Stimulated activated CD4-positive, alpha-beta T cell treated with anti-CD3 and anti-CD28 coated beads, Interleukin-1b, Interleukin-23, amount 100 ng/mL, for 4 hours (primary cell): ENCODE results near the gene RNF17.
"Not testable (repeated sequence)": the region's sequence is repeated elsewhere in the genome, so short reads cannot be mapped to it uniquely, and the experiment has no call there.

Source experiments
- DNase-seq, 2 donors: peaks; one replicate each; pipeline ENCODE4 v3.0.0-alpha.2; 2020; ENCODE audit warnings: low read depth in 2 of 2

RNF17 gene

DNA sequence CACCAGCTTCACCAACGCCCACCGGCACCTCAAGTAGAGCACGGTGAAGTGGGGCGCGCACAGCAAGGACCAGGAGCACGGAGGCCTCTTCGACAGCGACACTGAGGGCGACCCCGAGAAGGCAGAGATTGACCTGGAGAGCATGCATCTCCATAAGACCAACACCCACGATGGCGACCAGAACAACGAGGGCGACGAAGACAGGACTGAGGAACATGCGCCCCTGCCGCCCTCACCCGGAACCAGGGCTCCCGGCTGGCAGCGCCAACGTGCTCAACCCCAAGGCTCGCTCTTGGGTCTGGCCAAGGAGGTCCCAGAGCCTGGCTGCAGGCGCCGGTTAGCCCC lies 18.5 kb upstream of the RNF17 start:
- no peak for DNase-seq

DNA sequence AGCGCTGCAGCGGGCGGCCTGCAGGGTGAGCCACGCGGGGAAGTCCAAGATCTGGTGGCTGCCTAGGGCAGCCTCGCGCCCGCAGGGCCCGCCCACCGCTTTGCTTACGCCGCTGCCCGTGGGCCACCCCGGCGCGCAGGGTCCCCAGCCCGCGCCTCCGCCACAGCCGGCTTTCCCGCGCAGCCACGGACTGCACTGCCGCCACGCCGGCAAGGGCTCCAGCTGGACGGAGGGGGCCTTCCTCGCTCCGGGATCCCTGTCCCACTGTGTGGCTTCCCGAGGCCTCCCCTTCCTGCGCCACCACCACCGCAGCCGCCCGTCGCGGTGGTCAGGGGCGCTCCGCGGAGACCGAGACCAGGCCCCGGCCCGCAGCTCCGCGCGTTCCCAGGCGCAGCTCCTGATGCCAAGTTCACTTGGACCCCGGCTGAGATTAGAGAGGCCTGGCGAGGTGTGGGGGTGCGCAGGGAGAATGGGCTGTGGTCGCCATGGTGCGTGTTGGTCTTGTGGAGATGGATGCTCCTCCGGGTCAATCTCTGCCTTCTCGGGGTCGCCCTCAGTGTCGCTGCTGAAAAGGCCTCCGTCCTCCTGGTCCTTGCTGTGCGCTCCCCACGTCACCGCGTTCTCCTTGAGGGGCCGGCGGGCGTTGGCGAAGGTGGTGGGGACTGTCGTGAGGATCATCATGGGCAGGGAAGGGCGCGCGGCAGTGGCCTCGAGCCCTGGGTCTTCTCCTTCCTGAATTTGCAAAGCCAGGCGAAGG lies 17.9 kb upstream of the RNF17 start:
- DNase-seq, result no peak

DNA sequence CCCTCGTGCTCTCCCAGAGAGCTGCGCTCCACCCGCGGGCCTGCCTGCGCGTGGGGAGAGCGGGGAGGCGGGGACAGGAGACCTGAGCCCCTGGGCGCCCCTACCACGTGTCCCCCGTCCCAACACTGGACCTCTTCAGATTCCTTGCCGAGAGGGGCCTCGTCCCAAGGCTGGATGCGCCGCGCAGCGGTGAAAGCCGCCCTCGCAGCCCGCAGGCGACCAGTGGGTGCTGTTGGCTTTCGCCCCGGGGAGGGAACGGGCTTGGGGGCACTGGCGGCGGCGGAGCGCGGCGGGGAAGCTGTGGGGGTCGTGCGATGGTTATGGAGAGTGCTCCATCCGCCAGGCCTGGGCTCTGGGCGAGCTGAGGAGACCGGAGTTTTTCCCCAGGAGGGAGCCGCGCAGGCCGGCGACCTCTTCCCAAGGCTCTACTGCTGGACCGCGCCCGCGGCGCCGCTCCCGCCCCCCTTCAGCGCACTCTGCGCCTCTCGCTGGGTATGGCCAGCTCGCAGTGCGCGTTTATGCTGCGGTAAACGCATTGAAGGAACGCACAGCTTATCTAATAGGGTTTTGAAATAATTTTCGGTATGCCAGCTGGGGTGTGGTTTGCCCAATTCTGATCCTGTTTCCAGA lies 17.2 kb upstream of the RNF17 start:
- no peak for DNase-seq

DNA sequence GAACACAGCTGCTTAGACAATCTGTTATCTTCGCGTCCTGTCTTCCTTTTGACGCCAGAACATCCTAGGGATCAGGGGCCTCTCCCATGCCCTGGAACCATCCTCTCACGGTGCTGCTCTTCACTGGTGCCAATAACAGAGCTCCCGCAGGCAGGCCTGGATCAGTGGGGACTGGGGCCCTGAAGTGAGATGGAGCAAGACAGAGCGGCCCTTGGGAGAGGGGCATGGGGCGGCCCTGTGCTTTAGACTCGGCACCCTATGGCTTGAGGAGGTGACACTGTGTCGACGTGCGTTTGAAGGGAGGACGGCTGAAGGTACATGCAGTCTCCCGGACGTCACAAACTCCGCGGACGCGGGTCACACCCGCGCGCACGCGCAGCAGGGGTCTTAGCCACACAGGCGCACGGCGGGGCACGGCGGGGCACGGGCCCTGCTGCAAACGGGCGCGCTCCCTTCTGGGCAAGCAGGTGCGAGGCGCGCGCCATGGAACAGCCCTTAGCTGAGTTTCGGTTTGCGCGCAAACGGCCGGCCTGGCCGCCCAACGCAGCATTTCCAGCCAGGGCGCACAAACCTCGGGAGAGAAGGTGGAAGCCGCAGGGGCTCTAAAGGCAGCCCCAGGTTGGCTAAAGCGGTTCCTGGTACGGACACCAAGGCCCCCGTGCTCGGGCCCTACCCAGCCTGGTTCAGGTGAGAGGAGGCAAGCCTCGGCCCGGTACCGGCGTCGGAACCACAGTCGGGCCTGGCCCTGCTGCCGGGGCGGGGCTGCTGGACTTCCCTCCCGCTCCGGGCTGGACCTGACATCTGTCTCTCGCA lies 16.5 kb upstream of the RNF17 start:
- no peak for DNase-seq

DNA sequence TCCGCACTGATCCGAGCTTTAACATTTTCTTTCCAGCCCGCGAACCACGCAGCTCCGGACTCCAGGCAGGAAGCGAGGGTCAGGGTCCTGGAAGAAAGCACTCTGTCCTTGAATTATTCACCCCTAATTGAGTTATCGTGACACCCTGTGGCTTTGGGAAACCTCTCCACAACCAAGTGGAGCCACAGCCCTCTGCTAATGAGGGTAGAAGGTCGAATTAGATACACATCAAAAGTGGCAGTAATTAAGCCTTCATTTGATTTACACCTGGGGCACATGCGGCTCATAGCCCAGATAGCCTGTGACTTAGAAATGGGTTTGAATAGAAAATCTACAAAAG lies 15.9 kb upstream of the RNF17 start:
- DNase-seq, result no peak

DNA sequence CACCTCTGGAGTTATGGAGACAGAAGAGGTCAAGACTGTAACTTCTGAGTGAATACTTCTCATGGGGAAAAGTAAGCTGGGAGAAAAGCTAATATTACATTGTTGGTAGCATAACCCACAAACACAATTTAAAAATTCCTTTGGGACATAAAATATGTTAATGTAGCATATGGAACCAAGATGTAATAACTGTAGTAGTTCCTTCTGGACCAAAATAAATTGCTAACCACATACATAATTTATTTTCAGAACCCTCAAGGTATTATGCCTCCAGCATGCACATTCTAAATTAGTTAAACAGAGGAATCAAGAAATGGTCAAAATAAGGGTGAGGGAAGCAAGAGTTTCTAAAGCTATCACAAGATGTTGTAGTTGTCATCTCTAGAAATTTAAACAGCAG lies 4.8 kb upstream of the RNF17 start:
- DNase-seq, result no peak

DNA sequence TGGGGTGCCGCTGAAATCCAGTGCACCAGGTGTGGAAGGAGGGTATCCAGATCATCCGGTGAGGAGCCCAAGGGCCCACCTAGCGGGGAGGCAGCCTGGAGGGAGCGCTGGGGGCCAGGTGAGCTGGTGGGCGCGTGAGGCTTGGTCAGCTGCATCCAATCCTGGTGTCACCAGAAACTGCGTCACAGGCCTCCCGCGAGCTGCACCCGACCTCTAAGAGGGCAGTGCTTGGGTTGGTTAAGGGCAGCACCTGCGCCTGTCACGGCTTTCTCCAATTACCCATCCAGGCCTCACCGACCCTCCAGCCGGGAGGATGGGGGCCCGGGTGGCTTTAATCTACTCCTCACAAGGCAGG lies 284 bp downstream of the RNF17 start:
- DNase-seq, result no peak

DNA sequence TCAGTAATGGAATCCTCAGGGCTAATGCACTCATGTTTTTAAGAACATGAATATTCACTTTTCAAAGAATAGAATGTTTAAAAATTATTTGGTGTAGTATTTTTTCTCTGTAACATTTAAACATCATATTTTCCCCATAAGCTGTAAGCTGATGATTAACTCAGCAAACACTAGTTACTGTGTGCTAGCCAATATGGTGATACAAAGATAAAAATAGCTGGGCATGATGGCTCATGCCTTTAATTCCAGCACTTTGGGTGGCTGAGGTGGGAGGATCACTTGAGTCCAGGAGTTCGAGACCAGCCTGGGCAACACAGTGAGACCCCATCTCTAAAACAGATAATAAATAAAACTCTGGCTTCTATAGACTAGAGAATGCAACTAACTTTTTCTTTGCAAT lies 13.2 kb downstream of the RNF17 start:
- no peak for DNase-seq

DNA sequence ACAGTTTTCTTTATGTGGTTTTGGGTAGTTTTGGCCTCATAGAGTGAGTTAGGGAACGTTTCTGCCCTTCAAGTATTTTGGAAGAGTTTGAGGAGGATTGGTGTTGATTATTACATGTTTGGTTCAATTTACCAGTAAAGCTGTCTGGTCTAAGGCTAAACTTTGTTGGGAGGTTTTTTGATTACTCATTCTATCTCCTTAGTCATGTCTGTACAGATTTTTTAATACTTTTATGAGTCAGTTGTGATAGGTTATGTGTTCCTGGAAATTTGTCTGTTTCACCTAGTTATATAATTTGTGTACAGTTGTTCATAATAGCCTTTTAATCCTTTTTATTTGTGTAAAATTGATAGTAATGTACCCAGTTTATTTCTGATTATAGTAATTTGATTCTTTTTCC lies 20.4 kb downstream of the RNF17 start:
- DNase-seq, result no peak

DNA sequence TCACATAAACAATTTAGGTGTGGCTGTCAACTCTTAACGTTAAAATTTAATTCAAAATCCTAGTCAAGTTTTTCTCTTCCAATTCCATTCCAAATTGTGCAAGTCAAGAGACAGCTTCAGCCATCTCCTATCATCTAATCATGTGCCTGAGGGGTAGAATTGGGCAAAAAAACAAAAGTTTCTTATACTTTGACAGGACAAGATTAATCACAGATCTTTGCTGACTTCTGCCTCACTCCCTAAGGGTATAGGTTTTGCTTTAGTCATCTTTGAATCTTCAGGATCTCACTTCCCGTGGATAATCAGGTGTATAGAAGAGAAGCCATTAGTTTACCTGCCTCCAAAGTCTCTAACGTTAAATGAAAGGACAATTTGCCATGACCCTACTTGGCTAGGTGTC lies 24.6 kb downstream of the RNF17 start:
- DNase-seq, result no peak

DNA sequence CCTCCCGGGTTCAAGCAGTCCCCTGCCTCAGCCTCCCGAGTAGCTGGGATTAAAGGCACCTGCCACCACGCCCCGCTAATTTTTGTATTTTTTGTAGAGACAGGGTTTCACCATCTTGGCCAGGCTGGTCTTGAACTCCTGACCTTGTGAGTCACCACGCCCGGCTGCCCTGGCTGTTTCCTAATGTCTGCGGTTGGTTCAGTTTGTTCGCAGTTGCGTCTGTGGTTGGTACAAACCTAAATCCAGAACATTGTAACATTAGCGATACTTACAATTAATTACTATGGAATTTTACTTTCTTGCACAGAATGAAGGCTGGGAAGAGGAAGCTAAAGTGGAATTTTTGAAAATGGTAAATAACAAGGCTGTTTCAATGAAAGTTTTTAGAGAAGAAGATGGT lies 38.1 kb downstream of the RNF17 start:
- DNase-seq, result no peak

DNA sequence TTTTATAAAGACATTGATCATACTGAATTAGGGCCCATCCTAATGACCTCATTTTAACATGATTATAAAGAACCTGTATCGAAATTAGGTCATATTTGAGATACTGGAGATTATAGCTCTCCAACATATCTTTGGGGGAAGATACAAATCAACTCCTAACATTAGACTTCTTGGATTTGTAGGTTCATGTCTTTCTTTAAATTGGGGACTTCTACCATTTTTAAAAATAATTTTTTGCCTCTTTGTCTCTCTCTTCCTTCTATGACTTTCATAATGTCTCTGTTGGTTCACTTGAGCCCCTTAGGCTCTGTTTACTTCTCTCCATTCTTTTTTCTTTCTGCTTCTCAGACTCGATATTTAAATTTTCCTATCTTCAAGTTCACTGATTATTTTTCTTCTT lies 57.2 kb downstream of the RNF17 start:
- DNase-seq, result no peak

DNA sequence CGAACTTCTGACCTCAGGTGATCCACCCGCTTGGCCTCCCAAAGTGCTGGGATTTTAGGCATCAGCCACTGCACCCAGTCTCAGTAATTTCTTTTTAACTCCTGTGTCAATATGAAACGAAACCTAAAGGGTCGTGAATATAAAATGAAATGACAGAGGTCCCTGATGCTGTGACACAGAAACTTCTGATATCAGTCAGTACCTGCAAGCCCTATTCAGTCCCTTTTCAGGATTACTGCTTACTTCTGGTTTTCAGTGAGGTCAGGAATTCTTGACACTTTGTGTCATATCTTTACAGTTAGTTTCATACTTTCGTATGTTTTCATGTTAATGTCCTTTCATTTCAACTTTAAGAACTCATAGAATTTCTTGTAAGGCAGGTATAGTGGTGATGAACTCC lies 58.7 kb downstream of the RNF17 start:
- no peak for DNase-seq

DNA sequence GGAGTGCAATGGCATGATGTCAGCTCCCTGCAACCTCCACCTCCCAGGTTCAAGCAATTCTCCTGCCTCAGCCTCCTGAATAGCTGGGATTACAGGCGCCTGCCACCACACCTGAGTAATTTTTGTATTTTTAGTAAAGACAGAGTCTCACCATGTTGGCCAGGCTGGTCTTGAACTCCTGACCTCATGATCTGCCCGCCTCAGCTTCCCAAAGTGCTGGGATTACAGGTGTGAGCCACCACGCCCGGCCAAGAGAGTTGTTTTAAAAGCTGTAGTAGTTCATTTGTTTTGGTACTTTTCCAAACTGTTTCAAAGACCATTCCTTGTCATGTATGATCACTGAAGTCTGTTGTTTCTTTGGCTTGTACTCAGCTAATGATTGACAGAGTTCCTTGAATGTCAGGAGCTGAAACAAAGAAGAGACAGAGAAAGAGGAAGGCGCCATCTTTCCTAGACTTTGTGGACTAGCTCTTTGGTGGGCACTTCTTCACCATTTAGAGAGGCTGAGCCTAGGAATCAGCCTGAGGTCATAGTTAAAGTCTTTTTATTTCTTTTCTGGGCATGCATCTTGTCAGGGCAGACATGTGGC lies 59.2 kb downstream of the RNF17 start:
- not testable (repeated sequence) for DNase-seq

DNA sequence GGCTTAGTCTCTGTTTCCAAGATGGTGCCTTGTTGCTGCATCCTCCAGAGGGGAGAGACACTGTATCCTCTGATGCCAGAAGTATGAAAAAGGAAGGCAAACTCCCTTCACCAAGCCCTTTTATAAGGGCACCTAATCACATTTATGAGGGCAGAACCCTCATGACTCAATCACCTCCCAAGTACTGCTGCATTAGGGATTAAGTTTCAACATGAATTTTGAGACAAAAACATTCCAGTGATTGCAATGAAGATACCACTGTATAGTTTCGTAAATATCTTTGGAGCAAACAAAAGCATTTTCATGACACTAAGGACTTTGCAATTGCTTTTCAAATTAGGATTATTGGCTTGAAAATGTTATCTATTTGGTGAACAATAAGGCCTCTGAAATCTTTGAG lies 63.8 kb downstream of the RNF17 start:
- no peak for DNase-seq

DNA sequence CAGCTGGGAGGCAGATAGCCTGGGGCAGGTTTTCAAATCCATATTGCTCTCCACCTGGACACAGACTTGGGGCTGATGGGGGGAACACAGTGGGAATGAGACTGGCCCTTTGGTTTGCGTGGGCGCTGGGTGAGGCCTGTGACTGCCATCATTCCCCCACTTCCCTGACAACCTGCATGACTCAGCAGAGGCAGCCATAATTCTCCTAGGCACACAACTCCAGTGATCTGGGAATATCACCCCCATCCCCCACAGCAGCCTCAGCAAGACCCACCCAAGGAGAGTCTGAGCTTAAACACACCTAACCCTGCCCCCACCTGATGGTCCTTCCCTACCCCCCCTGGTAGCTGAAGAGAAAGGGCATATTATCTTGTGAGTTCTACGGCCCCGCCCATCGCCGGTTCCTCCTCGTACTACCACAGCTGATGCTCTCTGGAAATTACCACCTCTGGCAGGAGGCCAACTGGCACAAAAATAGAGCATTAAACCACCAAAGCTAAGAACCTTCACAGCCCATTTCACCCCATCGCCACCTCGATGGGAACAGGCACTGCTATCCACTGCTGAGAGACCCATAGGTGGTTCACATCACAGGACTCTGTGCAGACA lies 71.0 kb downstream of the RNF17 start:
- no peak for DNase-seq

DNA sequence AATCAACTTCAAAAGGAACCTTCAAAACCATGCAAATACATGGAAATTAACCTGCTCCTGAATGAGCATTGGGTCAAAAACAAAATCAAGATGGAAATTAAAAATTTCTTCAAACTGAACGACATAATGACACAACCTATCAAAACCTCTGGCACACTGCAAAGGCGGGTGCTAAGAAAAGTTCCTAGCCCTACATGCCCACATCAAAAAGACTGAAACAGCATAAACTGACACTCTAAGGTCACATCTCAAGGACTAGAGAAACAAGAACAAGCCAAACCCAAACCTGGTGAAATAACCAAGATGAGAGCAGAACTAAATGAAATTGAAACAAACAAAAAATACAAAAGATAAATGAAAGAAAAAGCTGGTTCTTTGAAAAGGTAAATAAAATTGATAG lies 73.6 kb downstream of the RNF17 start:
- not testable (repeated sequence) for DNase-seq

DNA sequence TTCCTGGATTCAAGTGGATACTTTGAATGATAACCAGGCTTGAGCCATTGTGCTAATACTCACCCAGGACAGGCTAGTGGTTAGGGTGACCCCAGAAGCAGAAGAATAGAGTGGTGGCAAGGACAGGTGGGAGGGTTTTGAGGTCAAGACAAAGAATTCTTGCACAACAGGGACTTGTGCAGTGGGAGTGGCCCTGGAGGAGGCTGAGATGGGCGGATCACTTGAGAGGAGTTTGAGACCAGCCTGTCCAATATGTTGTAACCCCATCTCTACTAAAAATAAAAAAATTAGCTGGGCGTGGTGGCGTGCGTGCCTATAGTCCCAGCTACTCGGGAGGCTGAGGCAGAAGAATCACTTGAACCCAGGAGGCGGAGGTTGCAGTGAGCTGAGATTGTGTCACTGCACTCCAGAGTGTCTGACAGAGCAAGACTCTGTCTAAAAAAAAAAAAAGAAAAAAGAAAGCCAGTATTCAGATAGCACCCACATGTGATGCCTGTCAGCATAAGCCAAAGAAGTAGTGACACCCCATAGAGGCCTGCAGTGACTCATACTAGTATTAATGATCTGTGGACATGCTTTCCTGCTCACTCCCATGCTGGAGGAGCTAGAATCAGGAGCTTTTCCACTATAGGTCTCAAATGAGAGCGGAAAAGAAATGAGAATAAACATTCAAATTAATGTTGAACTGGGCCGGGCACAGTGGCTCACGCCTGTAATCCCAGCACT lies 78.7 kb downstream of the RNF17 start:
- no peak for DNase-seq

DNA sequence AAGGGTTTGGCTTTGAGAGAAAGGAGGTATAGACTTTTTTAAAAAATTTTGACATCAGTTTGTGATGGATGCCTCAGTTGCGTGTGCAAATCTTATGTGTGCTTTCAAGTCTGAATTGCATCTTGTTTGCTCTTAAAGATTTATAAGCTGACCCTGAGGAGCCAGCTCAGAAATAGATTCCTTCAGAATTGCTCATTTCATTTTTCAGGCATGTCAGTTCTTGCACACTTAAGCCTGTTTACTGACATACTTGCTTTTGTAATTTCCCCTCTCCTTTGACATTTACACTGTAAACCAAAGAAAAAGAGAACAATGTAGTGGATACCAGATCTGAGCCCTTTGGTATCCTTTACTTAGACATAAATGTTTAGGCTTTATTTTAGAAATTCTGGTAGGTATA lies 87.6 kb downstream of the RNF17 start:
- DNase-seq, result no peak

DNA sequence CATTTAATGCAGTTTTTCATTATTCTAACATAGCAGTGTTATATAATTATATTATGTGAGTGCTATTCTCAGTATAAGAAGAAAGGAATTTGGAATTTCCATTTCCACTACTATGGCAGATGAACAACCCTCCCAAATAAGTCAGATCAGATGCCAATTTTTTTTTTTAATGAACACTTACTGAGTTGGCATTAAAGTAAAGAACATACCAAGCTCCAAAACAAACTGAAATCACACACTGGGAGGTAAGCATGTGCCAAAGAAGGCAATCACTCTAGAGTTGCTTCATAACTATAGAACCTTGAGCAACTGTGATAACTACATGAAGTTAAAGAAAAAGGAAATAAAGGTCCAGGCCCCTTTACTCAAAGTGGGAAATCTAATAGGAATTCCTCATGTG lies 90.3 kb downstream of the RNF17 start:
- no peak for DNase-seq

DNA sequence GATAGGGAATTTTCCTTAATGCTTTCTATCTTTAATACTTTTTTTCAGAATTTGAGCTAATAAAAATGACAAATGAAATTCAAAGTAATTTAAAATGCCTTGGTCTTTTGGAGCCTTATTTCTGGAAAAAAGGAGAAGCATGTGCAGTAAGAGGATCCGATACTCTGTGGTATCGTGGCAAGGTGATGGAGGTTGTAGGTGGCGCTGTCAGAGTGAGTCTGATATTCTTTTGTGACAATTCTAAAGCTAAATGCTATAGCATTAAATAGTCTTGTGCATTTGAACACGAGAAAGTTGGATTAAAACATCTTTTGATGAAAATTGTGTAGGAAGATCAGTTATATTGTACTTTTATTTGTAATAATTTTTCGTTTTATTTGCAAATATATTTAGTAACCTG lies 95.0 kb downstream of the RNF17 start:
- DNase-seq, result no peak

DNA sequence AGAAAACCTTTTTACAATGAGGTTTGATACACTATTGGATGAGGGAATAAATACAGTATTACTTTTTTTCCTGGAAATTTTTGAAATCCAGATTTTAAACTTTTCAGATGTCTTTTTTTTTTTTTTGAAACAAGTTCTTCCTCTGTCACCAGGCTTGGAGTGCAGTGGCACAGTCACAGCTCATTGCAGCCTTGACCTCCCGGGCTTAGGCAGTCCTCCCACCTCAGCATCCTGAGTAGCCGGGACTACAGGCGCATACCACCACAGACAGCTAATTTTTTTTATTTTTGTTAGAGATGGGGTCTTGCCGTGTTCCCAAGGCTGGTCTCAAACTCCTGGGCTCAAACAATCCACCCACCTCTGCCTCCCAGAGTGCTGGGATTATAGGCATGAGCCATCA lies 96.8 kb downstream of the RNF17 start:
- DNase-seq, result no peak
